ENCODE data around the gene CLCN2.

CLCN2 gene

GRCh38 chr3:184380627-184381260 lies 19.3 kb upstream of the CLCN2 start:
- no peak for DNase-seq (ENCODE audit: low spot score)

- DNase-seq (ENCODE audit: low spot score): peak; percentile 84
Measured at GRCh38 chr3:184380185-184380626, 18.8 kb upstream of the CLCN2 start.

GRCh38 chr3:184379358-184380184 lies 18.2 kb upstream of the CLCN2 start, which contains the start of gene CHRD:
CHRD (plus strand) TSS chr3:184380054; CDS start chr3:184380319, 265 bp downstream.
- DNase-seq (ENCODE audit: low spot score): no peak

GRCh38 chr3:184378651-184379357 lies 17.4 kb upstream of the CLCN2 start:
- no peak for DNase-seq (ENCODE audit: low spot score)

GRCh38 chr3:184377882-184378445 lies 16.6 kb upstream of the CLCN2 start, which contains the start of gene THPO:
THPO (minus strand) TSS chr3:184378207; CDS start chr3:184376259, 1,948 bp downstream.
- peak; percentile 74 for DNase-seq (ENCODE audit: low spot score)

- DNase-seq (ENCODE audit: low spot score): no peak
Measured at GRCh38 chr3:184377374-184377773, 16.0 kb upstream of the CLCN2 start.

- DNase-seq (ENCODE audit: low spot score): no peak
Measured at GRCh38 chr3:184375747-184376461, 14.5 kb upstream of the CLCN2 start.

GRCh38 chr3:184373422-184373821 lies 12.0 kb upstream of the CLCN2 start:
- no peak for DNase-seq (ENCODE audit: low spot score)

GRCh38 chr3:184372911-184373310 lies 11.5 kb upstream of the CLCN2 start:
- DNase-seq (ENCODE audit: low spot score): no peak

GRCh38 chr3:184372296-184372821 lies 11.0 kb upstream of the CLCN2 start:
- DNase-seq (ENCODE audit: low spot score): no peak

GRCh38 chr3:184371570-184372018 lies 10.2 kb upstream of the CLCN2 start:
- DNase-seq (ENCODE audit: low spot score): peak; percentile 76

GRCh38 chr3:184368586-184369183 lies 7.3 kb upstream of the CLCN2 start:
- no peak for DNase-seq (ENCODE audit: low spot score)

GRCh38 chr3:184368116-184368515 lies 6.7 kb upstream of the CLCN2 start:
- DNase-seq (ENCODE audit: low spot score): no peak

- DNase-seq (ENCODE audit: low spot score): no peak
Measured at GRCh38 chr3:184366619-184367289, 5.3 kb upstream of the CLCN2 start.

GRCh38 chr3:184362668-184363546 lies 1.5 kb upstream of the CLCN2 start:
- DNase-seq (ENCODE audit: low spot score): peak; percentile 90

- no peak for DNase-seq (ENCODE audit: low spot score)
Measured at GRCh38 chr3:184361932-184362667, 695 bp upstream of the CLCN2 start.

- no peak for DNase-seq (ENCODE audit: low spot score)
Measured at GRCh38 chr3:184360929-184361531, 375 bp downstream of the CLCN2 start.

Measured in HuH-7.5 (cell line).